ENCODE measurements around the gene LRCH1.

The LRCH1 gene

GRCh38 chr13:46712524-46712923, 159.6 kb downstream of the LRCH1 start:
- ATAC-seq, result no peak
- DNase-seq, result no peak

GRCh38 chr13:46715363-46715762, 162.4 kb downstream of the LRCH1 start:
- ATAC-seq, result no peak
- no peak for DNase-seq

- DNase-seq (no peak), ATAC-seq (no peak)
These were observed 163.9 kb downstream of the LRCH1 start for GRCh38 chr13:46716821-46717220.

GRCh38 chr13:46717275-46717674, 164.3 kb downstream of the LRCH1 start:
- DNase-seq, result no peak
- no peak for ATAC-seq

- ATAC-seq (no peak), DNase-seq (no peak)
These were observed 164.9 kb downstream of the LRCH1 start for GRCh38 chr13:46717856-46718255.

GRCh38 chr13:46720189-46720588, 167.2 kb downstream of the LRCH1 start:
- DNase-seq (no peak), ATAC-seq (no peak)

GRCh38 chr13:46721054-46721453, 168.1 kb downstream of the LRCH1 start:
- peak; percentile 36 for DNase-seq
- no peak for ATAC-seq

GRCh38 chr13:46726347-46726746, 173.4 kb downstream of the LRCH1 start:
- DNase-seq, result no peak
- no peak for ATAC-seq

- peak; percentile 59 for ATAC-seq
- peak; percentile 54 for DNase-seq
These were observed 175.8 kb downstream of the LRCH1 start for GRCh38 chr13:46728777-46729176.

- DNase-seq (no peak), ATAC-seq (no peak)
These were observed 178.6 kb downstream of the LRCH1 start for GRCh38 chr13:46731535-46731934.

GRCh38 chr13:46735425-46735824, 182.5 kb downstream of the LRCH1 start:
- DNase-seq (no peak), ATAC-seq (no peak)

GRCh38 chr13:46736541-46737310, 183.8 kb downstream of the LRCH1 start:
- DNase-seq, result no peak
- ATAC-seq, result no peak

GRCh38 chr13:46738055-46738454, 185.1 kb downstream of the LRCH1 start:
- ATAC-seq (no peak), DNase-seq (no peak)

- DNase-seq (no peak), ATAC-seq (no peak)
These were observed 185.8 kb downstream of the LRCH1 start for GRCh38 chr13:46738766-46739165.

GRCh38 chr13:46739447-46740098, 186.6 kb downstream of the LRCH1 start:
- ATAC-seq (no peak), DNase-seq (no peak)

- ATAC-seq (no peak), DNase-seq (no peak)
These were observed 190.2 kb downstream of the LRCH1 start for GRCh38 chr13:46743191-46743590.

GRCh38 chr13:46745062-46745461, 192.1 kb downstream of the LRCH1 start:
- no peak for DNase-seq

GRCh38 chr13:46745706-46746105, 192.7 kb downstream of the LRCH1 start:
- no peak for ATAC-seq

More at GRCh38 chr13:46745062-46745461, 192.1 kb downstream of the LRCH1 start:
- no peak for ATAC-seq

GRCh38 chr13:46747031-46747820, 194.3 kb downstream of the LRCH1 start:
- DNase-seq, result no peak
- no peak for ATAC-seq

More at GRCh38 chr13:46745706-46746105, 192.7 kb downstream of the LRCH1 start:
- DNase-seq, result no peak

- DNase-seq (no peak), ATAC-seq (no peak)
These were observed 195.3 kb downstream of the LRCH1 start for GRCh38 chr13:46748300-46748699.

GRCh38 chr13:46749951-46750350, 197.0 kb downstream of the LRCH1 start:
- ATAC-seq (no peak), DNase-seq (no peak)

- ATAC-seq, result peak; percentile 99
- DNase-seq, result peak; percentile 55
These were observed 199.1 kb downstream of the LRCH1 start for GRCh38 chr13:46751811-46752635.

All from stimulated activated naive CD8-positive, alpha-beta T cell treated with anti-CD3 and anti-CD28 coated beads, Interleukin-15, Interleukin-2, amounts not matched to agents 100 U/mL and 50 U/mL, for 24 hours (primary cell).